GM19025 (cell line): ENCODE measurements around the gene PLEKHA4.
"Not testable (repeated sequence)": the region's sequence is repeated elsewhere in the genome, so short reads cannot be mapped to it uniquely, and the experiment has no call there.

Experiments used
- ATAC-seq: cut with Tn5 transposase; IDR thresholded peaks from one replicate; pipeline ENCODE4 v1.9.1; 2021; ENCODE audit warnings: mild to moderate bottlenecking, low read depth, moderate library complexity; ENCODE audit not compliant: unreplicated experiment

PLEKHA4 gene

DNA sequence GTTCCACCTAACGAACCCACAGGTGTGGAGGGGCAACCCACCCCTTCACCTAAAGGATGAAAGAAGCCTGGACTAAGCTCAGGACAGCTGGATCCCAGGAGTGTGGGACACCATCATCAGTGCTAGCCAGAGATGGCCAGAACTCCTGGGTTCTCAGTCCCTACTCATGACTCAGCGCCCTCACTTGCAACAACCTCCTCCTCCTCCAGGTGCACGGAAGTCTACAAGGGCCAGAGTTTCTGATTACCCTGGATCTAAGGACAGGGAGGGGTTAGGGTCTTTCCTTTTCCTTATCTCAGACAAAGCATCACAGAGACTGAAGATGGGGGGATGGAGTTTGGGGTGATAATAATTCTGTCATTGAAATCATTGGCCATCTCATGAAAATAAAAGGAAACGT lies 22.1 kb upstream of the PLEKHA4 start:
- ATAC-seq = no peak

- not testable (repeated sequence) for ATAC-seq
Measured at GRCh38 chr19:48889496-48889895, 21.1 kb upstream of the PLEKHA4 start.

DNA sequence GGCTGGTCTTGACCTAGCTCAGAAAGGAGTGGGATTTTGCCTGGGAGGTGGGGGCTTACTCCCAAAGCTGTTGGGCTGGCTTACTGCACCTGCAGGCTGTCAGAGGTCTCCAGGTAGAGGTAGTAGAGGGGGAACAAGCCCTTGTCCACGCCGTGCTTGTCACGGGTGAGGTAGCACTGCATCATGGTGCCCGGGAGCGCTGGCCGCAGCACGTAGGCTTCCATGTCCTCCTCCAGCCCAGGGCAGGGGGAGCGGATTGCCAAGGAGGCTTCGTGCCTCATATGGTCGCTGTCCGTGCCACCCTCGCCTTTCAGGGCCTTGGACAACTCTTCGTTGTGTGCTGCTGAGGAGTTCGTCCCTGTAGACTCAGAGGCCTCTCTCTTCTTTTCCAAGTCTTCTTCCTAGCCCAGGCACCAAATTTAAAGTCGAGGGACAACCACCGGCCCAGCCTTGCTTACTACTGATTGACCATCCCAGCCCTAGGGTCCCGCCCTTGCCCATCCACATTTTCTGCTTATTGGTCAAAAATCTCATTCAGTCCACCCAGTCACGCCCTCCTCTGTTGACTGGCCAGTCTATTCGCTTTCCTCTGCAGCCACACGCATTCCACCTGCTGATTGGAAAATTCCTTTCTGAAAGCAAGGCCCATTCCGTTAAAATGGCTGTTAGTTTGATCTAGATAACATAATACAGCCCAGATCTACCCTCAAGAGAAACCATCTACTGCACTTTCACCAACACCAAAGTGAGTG lies 19.6 kb upstream of the PLEKHA4 start:
- no peak for ATAC-seq

GRCh38 chr19:48883726-48884125 lies 15.3 kb upstream of the PLEKHA4 start:
- ATAC-seq = no peak

DNA sequence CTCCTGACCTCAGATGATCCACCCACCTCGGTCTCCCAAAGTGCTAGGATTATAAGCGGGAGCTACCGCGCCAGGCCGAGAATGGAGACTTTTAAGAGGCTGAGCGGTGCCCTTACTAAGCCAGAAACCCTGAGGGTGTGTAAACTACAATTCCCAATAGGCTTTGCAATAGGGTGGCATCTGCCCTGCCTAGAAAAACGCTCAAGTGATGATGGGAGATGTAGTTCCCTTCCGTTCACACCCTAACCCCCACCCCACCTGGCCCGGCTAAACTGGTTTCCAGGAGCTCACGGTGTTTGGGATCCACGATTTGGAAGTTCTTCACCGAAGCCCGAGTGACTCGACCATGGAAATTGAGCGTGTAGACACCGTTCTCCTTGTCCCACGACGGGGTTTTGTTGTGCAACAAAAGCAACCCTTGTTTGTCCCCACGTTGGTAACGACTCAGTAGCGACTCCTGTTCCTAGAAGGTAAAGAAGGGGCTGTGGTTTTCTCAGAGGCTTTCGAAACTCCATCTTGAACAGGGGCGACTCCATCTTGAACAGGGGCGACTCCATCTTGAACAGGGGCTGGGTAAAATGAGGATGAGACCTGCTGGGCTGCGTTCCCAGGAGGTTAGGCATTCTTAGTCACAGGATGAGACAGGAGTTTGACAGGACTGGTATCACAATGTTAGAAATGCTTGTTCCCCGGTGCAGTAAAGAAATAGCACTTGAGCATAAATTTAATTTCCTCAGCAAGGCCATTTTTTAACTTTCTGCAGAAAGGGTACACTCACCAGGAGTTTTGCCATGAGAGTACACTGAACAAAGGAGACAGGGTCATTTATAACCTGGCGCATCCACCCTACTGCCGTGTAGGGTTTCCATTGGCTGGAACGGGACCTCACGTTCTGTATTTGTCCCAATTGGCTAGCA lies 13.6 kb upstream of the PLEKHA4 start:
- no peak for ATAC-seq

DNA sequence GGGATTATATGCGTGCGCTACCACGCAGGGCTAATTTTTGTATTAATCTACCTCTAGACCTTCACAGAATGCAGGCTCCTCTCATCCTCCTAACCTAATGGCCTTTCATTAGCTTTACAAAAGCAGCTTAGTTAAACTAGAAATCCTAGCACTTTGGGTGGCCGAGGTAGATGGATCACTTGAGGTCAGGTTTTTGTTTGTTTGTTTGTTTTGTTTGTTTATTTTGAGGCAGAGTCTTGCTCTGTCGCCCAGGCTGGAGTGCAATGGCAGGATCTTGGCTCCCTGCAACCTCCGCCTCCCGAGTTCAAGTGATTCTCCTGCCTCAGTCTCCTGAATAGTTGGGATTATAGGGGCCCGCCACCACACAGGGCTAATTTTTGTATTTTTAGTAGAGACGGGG lies 11.3 kb upstream of the PLEKHA4 start:
- ATAC-seq = not testable (repeated sequence)

DNA sequence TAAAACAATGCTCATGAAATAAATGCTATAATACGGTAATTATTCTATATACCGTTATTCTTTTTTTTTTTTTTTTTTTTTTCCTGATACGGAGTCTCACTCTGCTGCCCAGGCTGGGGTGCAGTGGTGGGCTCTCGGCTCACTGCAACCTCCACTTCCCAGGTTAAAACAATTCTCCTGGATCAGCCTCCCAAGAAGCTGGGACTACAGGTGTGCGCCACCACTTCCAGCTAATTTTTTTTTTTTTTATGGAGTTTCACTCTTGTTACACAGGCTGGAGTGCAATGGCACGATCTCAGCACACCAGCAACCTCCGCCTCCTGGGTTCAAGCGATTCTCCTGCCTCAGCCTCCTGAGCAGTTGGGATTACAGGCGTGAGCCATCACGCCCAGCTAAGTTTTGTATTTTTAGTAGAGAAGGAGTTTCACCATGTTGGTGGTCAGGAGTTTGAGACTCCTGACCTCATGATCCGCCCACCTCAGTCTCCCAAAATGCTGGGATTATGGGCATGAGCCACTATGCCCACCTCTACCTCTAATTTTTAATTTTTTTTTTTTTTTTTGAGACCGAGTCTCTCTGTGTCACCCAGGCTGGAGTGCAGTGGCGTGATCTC lies 10.7 kb upstream of the PLEKHA4 start:
- no peak for ATAC-seq

GRCh38 chr19:48878196-48879024 lies 10.0 kb upstream of the PLEKHA4 start:
- no peak for ATAC-seq

- no peak for ATAC-seq
Measured at GRCh38 chr19:48877855-48878195, 9.4 kb upstream of the PLEKHA4 start.

- not testable (repeated sequence) for ATAC-seq
Measured at GRCh38 chr19:48876043-48876981, 7.9 kb upstream of the PLEKHA4 start.

DNA sequence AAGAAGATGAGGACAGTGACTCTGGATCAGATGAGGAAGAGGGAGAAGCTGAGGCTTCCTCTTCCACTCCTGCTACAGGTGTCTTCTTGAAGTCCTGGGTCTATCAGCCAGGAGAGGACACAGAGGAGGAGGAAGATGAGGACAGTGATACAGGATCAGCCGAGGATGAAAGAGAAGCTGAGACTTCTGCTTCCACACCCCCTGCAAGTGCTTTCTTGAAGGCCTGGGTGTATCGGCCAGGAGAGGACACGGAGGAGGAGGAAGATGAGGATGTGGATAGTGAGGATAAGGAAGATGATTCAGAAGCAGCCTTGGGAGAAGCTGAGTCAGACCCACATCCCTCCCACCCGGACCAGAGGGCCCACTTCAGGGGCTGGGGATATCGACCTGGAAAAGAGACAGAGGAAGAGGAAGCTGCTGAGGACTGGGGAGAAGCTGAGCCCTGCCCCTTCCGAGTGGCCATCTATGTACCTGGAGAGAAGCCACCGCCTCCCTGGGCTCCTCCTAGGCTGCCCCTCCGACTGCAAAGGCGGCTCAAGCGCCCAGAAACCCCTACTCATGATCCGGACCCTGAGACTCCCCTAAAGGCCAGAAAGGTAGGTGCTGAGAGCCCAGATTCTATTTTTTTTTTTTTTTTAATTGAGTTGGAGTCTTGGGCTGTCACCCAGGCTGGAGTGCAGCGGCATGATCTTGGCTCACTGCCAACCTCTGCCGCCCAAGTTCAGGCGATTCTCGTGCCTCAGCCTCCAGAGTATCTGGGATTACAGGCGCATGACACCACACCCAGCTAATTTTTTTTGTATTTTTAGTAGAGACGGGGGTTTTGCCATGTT lies 6.1 kb upstream of the PLEKHA4 start:
- no peak for ATAC-seq

GRCh38 chr19:48873476-48874302 lies 5.3 kb upstream of the PLEKHA4 start:
- ATAC-seq = no peak

DNA sequence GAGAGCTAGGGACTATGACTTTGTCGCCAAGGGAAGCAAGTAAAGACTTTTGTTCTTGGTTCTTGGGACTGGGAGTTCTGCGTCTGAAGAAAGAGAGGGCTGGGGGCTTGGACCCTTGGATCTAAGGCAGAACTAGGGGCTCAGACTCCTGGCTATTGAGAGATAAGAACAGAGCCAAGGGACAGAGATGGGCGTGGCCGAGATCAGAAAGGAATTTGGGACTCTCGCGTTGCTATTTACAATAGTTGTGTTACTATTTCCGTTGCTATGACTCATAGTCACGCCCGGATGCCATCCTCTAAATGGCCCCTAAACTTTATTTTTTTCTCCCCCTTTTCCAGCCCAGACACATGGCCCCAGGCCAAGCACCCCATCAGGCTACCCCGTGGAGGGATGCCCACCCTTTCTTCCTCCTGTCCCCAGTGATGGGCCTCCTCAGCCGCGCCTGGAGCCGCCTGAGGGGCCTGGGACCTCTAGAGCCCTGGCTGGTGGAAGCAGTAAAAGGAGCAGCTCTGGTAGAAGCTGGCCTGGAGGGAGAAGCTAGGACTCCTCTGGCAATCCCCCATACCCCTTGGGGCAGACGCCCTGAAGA lies 4.6 kb upstream of the PLEKHA4 start:
- ATAC-seq = no peak

DNA sequence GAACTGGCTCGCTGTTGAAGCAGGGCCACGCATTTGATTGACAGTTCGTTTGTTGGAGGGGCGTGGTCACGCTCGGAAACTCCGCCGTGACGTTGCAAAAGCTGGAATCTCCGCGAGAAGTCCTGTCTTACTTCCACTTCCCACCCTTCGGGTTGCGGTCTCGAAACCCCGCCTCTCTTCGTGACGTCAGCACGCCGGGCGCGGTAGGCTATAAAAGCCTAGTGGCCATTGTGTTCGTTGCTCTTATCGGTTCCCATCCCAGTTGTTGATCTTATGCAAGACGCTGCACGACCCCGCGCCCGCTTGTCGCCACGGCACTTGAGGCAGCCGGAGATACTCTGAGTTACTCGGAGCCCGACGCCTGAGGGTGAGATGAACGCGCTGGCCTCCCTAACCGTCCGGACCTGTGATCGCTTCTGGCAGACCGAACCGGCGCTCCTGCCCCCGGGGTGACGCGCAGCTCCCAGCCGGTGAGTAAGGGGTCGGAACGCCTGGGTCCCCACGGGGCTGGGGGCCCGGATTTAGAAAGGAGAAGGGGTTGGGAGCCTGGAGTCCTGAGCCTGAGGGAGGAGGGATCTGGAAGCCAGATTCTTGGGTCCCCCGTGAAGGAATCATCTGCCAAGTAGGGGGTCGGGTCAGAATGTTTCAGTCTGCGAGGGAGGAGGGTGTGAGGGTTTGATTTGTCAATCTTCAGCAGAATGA lies 3.9 kb upstream of the PLEKHA4 start, which contains the start of gene PPP1R15A:
Gene PPP1R15A, plus strand, starts transcription at position 240 of the 702 bp plus-strand sequence. CDS start 813 bp downstream, outside the sequence.
- ATAC-seq = peak; percentile 34

- not testable (repeated sequence) for ATAC-seq
Measured at GRCh38 chr19:48871471-48872181, 3.2 kb upstream of the PLEKHA4 start.

DNA sequence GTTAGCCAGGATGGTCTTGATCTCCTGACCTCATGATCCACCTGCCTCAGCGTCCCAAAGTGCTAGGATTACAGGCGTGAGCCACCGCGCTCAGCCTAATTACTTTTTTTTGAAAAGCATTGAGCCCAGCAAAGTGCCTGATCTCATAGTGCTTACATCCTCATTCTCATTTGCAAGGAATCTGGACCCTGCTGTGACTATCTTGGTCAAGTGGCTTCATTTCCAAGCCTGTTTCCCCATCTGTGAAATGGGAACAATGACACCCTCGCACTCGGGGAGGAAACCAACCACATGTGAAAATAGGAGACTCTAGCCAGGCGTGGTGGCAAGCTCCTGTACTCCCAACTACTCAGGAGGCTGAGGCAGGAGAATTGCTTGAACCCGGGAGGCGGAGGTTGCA lies 1.6 kb upstream of the PLEKHA4 start:
- ATAC-seq = no peak
